GM12865 (cell line): ENCODE results near the gene HPSE2.
A peak's percentile ranks its signal among the peaks of the same experiment; 100 is the strongest.

ENCODE experiments used
- DNase-seq: peaks from one replicate; pipeline ENCODE4 v3.0.0; 2010; ENCODE audit warnings: low read depth
- H3K4me3 ChIP-seq: 2 replicates; pipeline ENCODE4 v1.5.1; 2011; ENCODE audit warnings: mild to moderate bottlenecking, low read depth, low read length, control low read depth
- CTCF ChIP-seq: IDR thresholded peaks from 2 replicates; pipeline ENCODE4 v1.5.1; 2011; ENCODE audit warnings: low read length, control low read depth, low read depth, inconsistent platforms; ENCODE audit not compliant: insufficient read depth; ENCODE audit errors: missing control alignments

Gene HPSE2

GRCh38 chr10:98664329-98665042 is 571.2 kb downstream of the HPSE2 start:
- H3K4me3 ChIP-seq, result peak overlapping the region; percentile 11; the same call in 1 of the 2 replicates
- peak; percentile 67 for TF ChIP-seq CTCF
- DNase-seq, result peak; percentile 74

DNA sequence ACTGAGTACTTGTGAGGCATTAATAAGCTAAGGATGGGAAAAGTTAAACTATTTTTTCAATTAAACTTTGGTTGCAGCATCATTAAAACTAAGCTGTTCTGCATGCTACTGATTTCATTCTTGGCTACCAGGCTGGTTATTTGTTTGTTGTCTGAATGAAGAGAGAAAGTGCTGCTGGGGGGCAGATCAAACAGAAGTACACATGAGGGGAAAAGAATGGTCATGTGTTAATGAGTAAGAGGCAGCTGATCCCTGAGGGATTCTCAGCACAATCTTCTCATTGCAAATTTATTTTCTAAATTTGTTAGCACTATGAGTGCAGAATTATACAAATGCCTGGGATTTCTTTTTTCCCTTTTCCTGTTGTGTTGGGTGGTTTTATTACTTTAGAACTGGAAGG is 575.7 kb downstream of the HPSE2 start:
- DNase-seq, result no peak
- no peak for TF ChIP-seq CTCF
- no peak overlapping the region for H3K4me3 ChIP-seq

DNA sequence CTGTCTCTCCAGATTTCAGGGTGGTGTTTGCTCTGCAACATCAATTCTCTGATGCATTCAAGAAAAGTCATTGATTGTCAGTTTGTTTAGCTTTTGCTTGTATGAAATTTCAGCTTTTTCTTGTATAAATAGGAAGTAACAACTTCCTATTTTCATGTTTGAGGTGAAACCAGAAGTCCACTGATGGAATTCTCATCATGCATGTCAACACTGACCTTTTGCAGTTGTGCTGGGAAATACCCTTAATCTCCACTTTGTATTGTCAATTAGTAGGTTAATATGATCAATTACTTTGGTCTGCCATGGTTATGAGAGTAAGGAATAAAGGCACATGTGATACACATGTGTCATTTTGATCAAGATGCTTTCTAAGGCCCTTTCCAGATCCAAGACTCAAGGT is 580.2 kb downstream of the HPSE2 start:
- no peak for TF ChIP-seq CTCF
- H3K4me3 ChIP-seq, result no peak overlapping the region
- DNase-seq, result no peak

DNA sequence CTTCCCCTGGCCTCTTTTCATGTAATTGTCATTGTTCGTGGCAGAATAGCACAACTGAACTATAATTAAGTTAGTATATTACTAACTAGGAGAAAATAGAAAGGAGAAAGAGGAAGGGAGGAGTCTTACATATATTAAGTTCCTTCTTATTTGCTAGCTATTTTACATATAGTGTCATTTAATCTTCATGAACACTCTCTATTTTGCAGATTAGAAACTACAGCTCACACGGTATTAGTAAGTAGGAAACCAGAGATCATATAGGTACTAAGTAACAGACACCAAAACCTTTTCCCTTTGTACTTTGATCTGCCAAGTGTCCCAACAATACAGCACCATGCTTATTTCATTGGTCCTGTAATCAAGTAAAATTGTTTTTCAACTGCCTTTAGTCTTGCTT is 586.5 kb downstream of the HPSE2 start:
- DNase-seq, result no peak
- no peak for TF ChIP-seq CTCF
- no peak overlapping the region for H3K4me3 ChIP-seq

DNA sequence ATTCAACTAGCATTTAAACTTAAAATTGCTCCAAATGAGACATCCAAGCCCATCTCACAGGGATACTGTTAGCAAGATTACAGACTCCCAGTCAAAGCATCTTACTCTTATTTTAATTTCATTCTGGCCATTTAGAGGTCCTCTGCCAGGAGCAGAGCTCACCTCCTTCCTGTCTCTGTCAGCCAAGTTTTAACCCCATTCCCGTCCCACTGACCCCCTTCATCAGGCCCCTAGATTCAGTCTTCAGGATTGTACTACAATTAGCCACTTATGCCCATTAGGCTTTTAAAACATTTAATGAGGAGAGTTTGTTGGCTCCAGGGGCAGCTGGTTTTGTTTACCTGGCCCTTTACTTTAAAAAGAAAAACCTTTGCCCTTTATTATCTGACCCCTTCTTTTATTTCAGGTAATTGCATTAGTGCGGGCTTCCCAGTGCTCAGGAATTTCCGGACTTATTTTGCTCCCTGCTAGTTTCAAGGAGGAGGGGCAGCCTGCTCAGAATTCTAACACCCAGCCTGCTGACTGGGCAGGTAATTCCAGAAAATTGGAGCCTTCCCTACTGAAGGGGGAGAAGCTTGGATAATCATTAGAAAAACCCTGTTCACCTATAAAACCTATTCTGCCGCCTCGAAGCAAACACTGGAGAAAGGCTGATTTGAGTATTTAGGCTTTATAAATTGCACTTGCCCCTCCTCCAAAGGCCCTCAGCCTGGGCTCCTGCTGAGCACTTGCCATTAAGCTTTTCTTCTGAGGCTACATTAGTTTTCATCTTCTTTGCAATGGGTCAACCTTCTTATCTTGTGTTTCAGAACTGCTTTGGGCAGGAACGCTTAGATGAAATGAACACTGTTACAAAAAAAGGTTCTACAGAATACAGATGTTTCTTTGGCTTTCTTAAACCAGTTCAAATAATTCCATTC is 588.4 kb downstream of the HPSE2 start:
- no peak for TF ChIP-seq CTCF
- DNase-seq, result no peak
- no peak overlapping the region for H3K4me3 ChIP-seq

- H3K4me3 ChIP-seq, result no peak overlapping the region
- no peak for DNase-seq
- TF ChIP-seq CTCF, result no peak
Measured at GRCh38 chr10:98644466-98644865, 591.2 kb downstream of the HPSE2 start.
